NCI-H2107 treated with DMSO at 0.1 percent for 48 hours (cell line): Measurements from ENCODE around the gene CSF3R.
A peak's percentile ranks its signal among the peaks of the same experiment; 100 is the strongest.
"Not testable (repeated sequence)": the region's sequence is repeated elsewhere in the genome, so short reads cannot be mapped to it uniquely, and the experiment has no call there.

Source experiments
- DNase-seq: peaks from one replicate; lab custom pipeline; 2025; ENCODE audit not compliant: unreplicated experiment; lab: John Stamatoyannopoulos, UW

Gene CSF3R

DNA sequence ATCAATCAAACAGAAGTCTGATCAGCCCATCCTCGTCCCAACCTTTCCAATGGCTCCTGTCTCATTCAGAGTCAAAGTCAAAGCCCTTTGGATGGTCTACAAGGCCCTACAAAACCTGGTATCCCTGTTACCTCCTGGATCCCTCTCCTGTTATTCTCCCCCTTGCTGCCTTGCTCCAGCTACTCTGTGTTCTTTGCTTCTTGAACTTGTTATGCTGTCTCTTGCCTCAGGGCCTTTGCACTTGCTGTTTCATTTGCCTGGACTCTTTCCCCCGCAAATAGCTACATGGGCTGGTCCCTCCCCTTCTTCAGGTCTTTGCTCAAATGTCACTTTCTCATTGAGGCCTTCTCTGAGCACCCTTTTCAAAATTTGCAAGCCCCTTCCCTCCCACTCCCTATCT, 1.4 kb upstream of the CSF3R start:
- DNase-seq, result no peak

DNA sequence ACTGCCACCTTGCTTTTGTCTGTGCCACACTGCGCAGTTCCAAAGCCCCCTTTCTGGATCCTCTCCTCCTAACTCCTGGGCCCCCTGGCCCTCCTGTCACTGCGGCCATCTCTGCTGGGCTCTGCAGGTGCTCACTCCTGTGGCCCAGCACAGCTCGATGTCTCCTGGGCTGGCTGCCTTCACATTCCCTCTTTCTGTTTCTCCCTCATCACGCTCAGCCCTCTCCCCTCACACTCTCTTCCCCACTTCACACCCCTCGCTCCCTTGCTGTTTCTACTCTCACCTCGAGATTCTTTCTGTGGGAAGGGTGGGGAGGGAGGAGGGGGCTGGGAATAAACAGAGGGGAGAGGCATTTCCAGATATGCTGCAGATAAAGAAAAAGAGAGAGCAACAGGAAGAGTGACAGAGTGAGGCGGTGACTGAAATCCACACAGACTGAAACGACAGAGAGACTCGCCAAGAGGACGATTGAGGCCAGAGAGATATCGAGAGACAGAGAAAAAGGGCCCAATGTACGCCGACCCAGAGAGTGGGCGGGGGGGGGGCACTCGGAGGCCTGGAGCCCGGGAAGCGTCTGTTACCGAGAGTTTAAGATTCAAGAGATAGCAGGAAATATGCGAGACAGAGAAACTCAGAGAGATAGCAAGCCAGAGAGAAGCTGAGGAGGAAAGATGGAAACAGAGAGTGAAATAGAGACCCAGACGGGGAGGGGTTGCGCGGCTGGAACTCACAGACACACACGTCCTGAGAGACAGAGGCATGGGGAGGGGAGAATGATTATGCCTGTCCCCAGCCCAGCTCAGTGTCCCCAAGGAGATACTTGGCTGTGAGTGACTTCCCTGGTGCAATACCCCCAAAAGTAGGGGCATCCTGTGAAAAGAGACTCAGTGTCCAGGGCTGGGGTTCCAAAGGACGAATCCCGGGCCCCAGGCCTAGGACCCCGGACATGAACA, 666 bp downstream of the CSF3R start:
- no peak for DNase-seq

DNA sequence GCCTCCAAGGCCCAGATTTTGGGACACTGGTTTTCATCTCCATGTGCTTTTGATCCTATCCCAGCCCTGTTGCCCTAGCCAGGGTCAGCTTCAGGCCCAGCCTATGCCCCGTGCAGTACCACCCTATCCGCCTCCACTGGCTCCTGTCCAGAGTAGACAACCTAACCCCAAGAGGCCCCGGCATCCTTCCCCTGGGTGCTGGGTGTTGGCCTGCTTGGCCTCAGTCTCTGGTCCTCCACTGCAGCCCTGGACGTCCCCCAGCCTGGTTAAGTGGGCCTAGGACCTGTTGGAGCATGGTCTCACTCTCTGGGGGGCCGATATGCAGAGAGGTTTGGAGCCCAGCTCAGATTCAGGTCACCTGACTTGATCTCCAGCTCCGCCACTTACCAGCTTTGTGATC, 1.6 kb downstream of the CSF3R start:
- DNase-seq, result no peak

DNA sequence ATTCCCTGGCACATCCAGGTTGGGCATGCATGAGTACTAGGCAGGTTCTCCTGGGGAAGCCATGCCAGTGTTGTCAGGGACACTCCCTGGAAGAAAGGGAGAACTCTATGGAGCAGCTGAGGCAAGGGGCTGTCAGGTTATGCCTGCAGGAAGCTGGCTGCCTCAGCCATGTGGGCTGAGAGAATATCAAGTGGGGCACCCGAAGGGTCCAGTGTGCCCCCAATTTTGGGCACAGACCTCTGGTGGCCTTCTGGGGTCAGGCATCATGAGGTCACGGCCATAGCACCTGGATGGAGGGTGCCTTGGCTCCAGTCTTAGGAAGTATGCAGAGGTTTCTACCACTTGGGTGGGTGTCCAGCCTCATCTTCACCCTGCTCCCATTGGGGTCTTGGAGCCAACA, 2.6 kb downstream of the CSF3R start:
- DNase-seq, result no peak

DNA sequence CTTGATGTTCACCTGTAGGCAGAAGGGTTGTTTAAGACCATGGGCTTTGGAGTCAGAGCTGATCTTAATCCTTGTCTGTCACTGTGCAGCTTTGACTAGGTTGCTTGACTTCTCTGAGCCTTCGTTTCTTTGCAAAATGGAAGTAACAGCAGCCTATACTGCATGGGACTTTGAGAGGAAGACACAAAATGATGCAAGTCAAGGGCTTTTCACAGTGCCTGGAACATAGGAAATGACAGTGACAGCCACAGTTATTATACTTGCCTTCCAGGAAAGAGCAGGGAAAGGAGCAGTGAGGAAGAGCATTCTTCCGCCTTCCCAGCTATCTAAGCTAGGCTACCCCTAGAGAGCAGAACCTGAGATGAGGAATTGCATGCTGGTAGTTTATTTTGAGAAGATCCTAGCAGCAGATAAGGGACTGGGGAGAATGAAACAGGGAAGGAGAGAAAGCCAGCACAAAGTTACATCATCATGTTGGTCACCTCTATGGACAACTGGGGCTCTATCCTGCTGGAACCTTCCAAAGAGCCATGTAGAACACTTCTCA, 3.1 kb downstream of the CSF3R start:
- no peak for DNase-seq

DNA sequence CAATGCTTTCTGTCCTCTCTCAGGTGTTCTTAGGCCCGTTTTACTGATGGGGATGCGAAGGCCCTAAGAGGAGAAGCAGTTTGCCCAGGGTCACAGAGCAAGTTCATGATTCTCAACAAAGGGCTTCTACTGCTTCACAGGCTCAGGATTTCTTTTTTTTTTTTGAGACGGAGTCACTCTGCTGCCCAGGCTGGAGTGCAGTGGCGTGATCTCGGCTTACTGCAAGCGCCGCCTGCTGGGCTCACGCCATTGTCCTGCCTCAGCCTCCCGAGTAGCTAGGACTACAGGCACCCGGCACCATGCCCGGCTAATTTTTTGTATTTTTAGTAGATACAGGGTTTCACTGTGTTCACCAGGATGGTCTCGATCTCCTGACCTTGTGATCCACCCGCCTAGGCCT, 5.1 kb downstream of the CSF3R start:
- DNase-seq, result not testable (repeated sequence)

- no peak for DNase-seq
These were observed 5.8 kb downstream of the CSF3R start for GRCh38 chr1:36476945-36477344.

DNA sequence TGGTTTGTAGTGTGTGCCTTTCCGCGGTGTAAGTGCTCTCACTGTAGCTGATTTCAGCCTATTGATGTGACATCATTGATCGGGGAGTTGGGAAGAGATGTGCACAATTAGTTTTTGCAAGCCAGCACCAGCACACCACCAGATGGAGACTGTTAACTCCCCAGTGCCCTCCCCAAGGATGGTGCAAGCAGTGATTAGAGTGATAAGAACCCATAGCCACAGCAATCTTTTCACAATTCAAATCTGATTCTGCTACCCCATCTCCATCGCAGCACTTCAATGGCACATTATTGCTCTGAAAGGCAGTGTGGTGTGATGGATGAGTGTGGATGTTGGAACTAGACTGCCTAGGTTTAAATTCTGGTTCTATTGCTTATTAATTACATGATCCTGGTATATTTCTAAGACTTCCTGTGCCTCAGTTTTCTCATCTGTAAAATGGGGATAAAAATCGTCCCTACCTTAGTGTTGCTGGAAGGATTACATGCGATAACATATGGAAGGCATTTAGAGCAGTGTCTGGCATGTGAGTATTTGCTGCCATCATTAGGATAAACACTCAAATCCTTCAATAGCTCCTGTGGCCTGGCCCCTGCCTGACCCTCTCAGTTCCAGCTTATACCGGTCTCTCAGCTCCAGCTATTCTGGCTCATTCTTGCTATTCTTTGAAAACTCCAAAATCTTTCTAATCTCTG, 6.7 kb downstream of the CSF3R start:
- DNase-seq, result no peak

GRCh38 chr1:36475341-36475740, 7.4 kb downstream of the CSF3R start:
- DNase-seq, result no peak

DNA sequence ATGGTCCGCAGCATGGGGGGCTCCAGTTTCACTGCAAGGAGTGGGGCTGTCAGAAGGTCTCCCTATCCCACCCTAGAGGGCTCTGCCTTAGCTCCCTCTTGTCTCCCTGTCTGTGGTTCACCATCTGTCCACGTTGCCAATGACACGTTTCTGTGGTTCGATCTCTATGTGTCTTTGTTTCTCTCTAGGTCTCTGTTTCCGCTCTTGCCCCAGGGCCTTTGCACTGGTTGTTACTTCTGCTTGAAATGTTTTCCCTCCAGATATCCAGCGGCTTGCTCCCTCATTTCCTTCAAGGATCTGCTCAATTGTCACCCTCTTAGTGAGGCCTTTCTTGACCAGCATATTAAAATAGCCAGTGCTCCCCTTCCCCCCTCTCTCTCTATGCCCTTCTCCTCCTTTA, 10.1 kb downstream of the CSF3R start:
- DNase-seq, result no peak

- DNase-seq, result no peak
These were observed 10.7 kb downstream of the CSF3R start for GRCh38 chr1:36471830-36472641.

DNA sequence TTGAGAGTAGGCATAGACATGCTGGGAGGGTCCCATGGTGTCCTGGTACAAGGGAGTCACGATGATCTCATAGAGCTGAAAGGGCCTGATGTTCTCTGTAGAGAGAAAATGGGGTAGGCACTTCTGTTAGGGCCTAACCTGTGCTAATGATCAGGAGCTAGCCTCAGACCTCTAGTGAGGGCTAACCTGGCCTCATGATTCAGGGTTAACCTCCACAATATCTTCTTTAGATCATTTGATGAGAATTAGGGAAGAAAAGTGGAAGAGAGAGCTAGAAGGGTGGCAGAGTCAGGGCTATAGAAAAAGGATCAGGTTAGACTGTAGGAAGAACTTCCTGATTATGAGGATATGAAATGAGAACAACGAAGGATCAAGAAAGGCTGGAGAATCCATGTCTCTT, 13.6 kb downstream of the CSF3R start:
- DNase-seq, result no peak

DNA sequence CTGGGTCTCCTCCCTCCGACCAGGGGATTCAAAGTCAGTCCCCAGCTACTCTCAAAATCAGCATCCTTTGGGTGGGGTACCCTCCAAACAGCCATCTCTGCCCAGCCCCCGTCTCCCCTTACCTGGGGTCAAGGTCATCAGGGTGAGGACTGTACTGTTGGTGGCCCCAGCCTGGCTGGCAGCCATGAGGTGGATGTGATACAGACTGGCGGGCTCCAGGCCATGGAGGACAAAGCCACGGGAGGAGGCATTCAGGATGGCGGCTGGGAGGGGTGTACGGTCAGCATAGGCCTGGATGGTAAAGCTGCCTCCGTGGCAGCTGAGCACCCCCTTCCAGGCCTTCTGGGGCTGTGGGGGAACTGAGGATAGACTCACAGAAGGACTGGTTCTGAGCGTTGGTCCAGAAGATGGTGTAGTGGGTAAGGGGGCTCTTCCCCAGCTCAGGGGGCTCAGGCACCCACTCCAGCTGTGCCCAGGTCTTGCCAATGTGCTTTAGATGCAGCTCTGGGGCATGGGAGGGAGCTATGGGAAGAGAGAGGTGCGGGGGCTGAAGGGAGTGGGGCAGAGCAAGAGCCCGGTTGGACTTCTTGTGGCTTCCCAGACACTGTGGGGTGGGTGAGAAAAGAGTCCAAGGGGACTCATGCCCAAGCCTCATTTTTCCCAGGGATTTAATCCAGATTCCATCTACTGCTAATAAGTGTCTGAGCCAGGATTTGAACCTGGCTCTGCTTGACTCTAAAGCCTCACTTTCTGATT, 14.8 kb downstream of the CSF3R start:
- DNase-seq, result no peak

GRCh38 chr1:36467027-36467410, 15.7 kb downstream of the CSF3R start:
- DNase-seq, result no peak

DNA sequence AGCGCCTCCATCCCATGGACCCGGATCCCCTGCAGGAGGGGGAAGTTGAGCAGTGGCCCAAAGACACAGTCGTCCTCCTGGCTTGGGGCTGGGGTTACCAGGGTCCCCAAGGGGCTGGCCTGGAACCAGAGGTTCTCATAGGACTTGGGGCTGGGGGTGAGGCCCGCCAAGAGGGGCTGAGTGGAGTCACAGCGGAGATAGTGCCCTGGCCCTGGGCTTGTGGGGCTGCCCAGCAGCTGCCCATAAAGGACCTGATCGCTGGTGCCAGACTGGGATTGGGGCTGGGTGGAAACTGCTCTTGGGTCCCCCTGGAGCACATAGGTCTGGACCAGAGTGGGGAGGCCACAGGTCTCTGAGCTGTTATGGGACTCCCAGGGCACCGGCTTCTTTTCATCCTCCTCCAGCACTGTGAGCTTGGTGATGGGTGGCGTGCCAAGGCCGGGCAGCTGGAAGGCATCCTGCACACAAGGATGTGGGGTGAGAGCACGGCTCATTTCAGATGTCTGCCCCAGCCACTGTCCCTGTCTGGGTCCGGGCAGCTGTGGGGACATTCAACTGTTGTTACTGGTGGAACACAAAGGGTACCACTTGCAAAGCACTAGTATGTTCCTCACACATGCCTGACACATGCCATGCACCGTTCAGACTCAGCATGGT, 16.2 kb downstream of the CSF3R start:
- DNase-seq, result no peak

DNA sequence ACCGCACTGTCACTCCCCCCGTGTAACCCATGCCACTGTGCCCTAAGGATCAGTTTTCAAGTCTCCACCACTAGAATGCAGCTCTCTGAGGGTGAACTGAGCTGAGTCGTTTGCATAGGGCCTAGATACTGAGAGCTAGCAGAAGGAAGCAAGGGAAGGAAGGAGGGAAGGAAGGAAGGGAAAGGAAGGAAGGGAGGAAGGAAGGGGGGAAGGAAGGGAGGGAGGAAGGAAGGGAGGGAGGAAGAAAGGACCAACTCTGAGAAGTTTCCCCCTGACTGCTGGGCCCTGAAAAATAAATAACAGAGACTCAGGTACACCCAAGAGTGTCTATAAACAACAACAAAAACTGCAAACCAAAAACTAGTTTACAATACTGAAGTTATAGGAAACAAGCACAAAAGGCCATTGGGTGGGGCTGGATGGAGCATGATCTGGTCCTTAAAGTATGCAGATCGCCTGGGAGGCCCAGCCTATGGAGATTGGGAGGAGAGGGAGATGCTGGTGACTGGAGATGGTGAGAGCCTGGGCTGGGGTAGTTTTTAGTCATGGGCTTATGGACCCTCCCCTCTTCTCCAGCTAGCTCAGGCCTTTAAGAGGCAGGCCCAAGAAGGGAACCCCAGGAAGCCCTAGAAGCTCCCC, 16.9 kb downstream of the CSF3R start:
- peak; percentile 87 for DNase-seq

- peak; percentile 63 for DNase-seq
These were observed 17.9 kb downstream of the CSF3R start for GRCh38 chr1:36464605-36465393.

DNA sequence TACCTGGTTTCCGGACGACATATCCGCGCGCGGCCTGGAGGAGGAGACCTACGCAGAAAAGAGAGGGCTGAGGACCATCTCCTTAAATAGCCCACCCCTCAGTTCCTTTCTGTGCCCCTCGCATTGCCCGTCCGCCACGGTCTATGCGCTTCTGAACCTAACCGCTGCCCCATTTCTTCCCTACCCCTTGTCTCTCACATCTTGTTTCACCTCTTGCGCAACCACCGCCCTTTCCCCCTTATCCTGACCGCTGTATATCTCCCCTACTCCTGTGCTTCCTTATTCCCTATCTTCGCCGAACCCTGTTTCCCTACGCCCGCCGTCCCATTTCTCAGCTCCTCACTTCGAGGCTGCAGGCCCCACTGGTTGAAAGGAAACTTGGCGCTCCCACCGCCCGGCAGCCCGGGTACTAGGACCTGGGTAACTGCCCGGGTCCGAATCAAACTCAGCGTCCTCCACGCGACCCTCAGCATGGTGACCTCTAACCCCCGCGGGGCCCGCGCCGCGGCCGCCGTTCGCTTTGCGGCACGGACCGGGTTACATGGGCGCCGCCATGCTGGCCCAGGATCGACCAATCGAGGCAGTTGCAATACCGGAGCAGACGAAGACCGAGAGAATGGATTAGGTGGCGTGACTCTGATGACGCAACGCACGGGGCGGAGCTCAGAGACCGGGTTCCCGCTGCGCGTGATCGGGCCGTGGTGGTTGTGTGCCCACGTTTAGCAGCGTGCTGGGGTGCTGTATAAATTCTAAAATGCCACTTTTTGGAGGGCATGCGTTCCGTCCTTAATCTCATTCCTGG, 18.7 kb downstream of the CSF3R start, which contains the start of gene MRPS15:
MRPS15 (minus strand) TSS at position 582 of the 802 bp plus-strand sequence; CDS start at position 473, 109 bp downstream.
- DNase-seq, result peak; percentile 91
